ENCODE measurements around the gene AKAP5. TPM values are rescaled to one million over a fixed set of nuclear protein-coding genes. Genes with fewer than 3 reads are reported as not detected.

Gene AKAP5
- total and polyA plus RNA-seq, 2 of the 8 experiments (the other 6 are each of a cell fraction or from before 2014, with no cell fraction given), result 0.50 to 3.8 TPM

DNA sequence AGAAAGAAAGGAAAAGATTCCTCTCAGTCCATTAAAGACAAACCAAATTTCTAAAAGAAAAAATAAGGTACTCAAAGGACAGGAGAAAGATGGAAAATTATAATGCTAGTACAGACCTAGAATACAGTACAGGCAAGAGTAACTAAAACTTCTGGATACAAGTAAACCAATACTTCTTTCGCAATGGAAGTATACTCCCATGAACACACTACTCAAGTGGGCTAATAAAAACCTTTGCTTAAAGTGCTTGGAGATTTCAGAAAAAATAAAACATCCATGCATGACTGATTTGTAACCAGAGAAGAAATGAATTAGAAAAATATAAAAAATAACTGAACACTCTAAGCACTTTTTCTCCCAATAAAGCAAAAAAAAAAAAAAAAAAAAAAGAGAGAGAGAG lies 34.8 kb downstream of the AKAP5 start (continued):
- no peak for TF ChIP-seq CREB1 (IDR thresholded peaks at IDR 0.05)
- no peak for TF ChIP-seq SP2 (IDR thresholded peaks at IDR 0.05; ENCODE audit: low read length)
- no peak for TF ChIP-seq BRCA1 (IDR thresholded peaks at IDR 0.05; ENCODE audit: low read depth, low read length)
- no peak for TF ChIP-seq TAF1 (IDR thresholded peaks at IDR 0.05; ENCODE audit: low read depth, low read length)
- TF ChIP-seq EGR1 (IDR thresholded peaks at IDR 0.05; ENCODE audit: borderline replicate concordance, low read depth, low read length), result no peak
